ENCODE measurements around the gene UNC79.

DNA sequence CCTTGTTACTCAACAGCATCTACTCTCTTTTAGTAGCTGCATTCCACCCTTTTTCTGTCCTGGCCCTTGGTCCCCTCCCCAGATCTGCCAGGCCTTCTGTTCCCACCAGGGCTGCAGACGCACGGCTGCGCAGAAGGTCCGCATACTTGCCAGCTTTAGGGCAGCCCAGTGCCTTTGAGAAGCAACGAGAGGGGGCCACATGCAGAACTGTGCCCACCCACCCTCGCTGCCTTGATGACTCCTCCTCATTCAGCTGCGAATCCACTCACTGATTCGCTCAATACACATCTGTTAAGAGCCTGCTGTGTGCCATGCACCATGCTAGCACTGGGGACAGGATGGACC is 318.3 kb downstream of the UNC79 start:
- TF ChIP-seq POLR2AphosphoS5 (IDR thresholded peaks at IDR 0.05; ENCODE audit: low read depth, low read length), result no peak
- TF ChIP-seq, protein P1, sequence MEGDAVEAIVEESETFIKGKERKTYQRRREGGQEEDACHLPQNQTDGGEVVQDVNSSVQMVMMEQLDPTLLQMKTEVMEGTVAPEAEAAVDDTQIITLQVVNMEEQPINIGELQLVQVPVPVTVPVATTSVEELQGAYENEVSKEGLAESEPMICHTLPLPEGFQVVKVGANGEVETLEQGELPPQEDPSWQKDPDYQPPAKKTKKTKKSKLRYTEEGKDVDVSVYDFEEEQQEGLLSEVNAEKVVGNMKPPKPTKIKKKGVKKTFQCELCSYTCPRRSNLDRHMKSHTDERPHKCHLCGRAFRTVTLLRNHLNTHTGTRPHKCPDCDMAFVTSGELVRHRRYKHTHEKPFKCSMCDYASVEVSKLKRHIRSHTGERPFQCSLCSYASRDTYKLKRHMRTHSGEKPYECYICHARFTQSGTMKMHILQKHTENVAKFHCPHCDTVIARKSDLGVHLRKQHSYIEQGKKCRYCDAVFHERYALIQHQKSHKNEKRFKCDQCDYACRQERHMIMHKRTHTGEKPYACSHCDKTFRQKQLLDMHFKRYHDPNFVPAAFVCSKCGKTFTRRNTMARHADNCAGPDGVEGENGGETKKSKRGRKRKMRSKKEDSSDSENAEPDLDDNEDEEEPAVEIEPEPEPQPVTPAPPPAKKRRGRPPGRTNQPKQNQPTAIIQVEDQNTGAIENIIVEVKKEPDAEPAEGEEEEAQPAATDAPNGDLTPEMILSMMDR (IDR thresholded peaks at IDR 0.05), result no peak
- no peak for TF ChIP-seq TCF7L2 (IDR thresholded peaks at IDR 0.05; ENCODE audit: low read depth, low read length)
- TF ChIP-seq SIN3A (IDR thresholded peaks at IDR 0.05; ENCODE audit: borderline replicate concordance, insufficient read depth, low read depth, low read length), result no peak
- TF ChIP-seq, protein P2, sequence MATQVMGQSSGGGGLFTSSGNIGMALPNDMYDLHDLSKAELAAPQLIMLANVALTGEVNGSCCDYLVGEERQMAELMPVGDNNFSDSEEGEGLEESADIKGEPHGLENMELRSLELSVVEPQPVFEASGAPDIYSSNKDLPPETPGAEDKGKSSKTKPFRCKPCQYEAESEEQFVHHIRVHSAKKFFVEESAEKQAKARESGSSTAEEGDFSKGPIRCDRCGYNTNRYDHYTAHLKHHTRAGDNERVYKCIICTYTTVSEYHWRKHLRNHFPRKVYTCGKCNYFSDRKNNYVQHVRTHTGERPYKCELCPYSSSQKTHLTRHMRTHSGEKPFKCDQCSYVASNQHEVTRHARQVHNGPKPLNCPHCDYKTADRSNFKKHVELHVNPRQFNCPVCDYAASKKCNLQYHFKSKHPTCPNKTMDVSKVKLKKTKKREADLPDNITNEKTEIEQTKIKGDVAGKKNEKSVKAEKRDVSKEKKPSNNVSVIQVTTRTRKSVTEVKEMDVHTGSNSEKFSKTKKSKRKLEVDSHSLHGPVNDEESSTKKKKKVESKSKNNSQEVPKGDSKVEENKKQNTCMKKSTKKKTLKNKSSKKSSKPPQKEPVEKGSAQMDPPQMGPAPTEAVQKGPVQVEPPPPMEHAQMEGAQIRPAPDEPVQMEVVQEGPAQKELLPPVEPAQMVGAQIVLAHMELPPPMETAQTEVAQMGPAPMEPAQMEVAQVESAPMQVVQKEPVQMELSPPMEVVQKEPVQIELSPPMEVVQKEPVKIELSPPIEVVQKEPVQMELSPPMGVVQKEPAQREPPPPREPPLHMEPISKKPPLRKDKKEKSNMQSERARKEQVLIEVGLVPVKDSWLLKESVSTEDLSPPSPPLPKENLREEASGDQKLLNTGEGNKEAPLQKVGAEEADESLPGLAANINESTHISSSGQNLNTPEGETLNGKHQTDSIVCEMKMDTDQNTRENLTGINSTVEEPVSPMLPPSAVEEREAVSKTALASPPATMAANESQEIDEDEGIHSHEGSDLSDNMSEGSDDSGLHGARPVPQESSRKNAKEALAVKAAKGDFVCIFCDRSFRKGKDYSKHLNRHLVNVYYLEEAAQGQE (IDR thresholded peaks at IDR 0.05; ENCODE audit: insufficient read depth in 1 of 2, low read depth in 2 of 2, low read length in 1 of 2), result no peak
